HG02943 (cell line): Measurements from ENCODE around the gene RBFOX1.

Experiments
- ATAC-seq: cut with Tn5 transposase; IDR thresholded peaks from one replicate; pipeline ENCODE4 v1.9.1; 2021; ENCODE audit warnings: mild to moderate bottlenecking, low read depth, moderate library complexity; ENCODE audit not compliant: unreplicated experiment

RBFOX1 gene

GRCh38 chr16:7638306-7638705 lies 305.7 kb downstream of the RBFOX1 start:
- ATAC-seq: no peak

- no peak for ATAC-seq
These were observed 307.7 kb downstream of the RBFOX1 start for GRCh38 chr16:7640334-7640733.

- no peak for ATAC-seq
These were observed 311.5 kb downstream of the RBFOX1 start for GRCh38 chr16:7644176-7644575.

- ATAC-seq: no peak
These were observed 312.2 kb downstream of the RBFOX1 start for GRCh38 chr16:7644811-7645210.

GRCh38 chr16:7646821-7647500 lies 314.3 kb downstream of the RBFOX1 start:
- ATAC-seq: no peak

- ATAC-seq: no peak
These were observed 317.8 kb downstream of the RBFOX1 start for GRCh38 chr16:7650431-7650830.

- ATAC-seq: no peak
These were observed 319.3 kb downstream of the RBFOX1 start for GRCh38 chr16:7651803-7652570.

GRCh38 chr16:7653746-7654461 lies 321.3 kb downstream of the RBFOX1 start:
- ATAC-seq: no peak

GRCh38 chr16:7675628-7676027 lies 343.0 kb downstream of the RBFOX1 start:
- no peak for ATAC-seq

- no peak for ATAC-seq
These were observed 347.7 kb downstream of the RBFOX1 start for GRCh38 chr16:7680296-7680695.

GRCh38 chr16:7688811-7689210 lies 356.2 kb downstream of the RBFOX1 start:
- no peak for ATAC-seq

GRCh38 chr16:7689234-7689633 lies 356.6 kb downstream of the RBFOX1 start:
- no peak for ATAC-seq

- no peak for ATAC-seq
These were observed 358.9 kb downstream of the RBFOX1 start for GRCh38 chr16:7691533-7691932.

GRCh38 chr16:7703672-7704071 lies 371.0 kb downstream of the RBFOX1 start:
- no peak for ATAC-seq

- ATAC-seq: no peak
These were observed 373.2 kb downstream of the RBFOX1 start for GRCh38 chr16:7705885-7706284.

- ATAC-seq: no peak
These were observed 376.5 kb downstream of the RBFOX1 start for GRCh38 chr16:7709186-7709585.

GRCh38 chr16:7713244-7713643 lies 380.6 kb downstream of the RBFOX1 start:
- ATAC-seq: no peak

GRCh38 chr16:7714775-7715174 lies 382.1 kb downstream of the RBFOX1 start:
- ATAC-seq: no peak

GRCh38 chr16:7716660-7717550 lies 384.3 kb downstream of the RBFOX1 start:
- no peak for ATAC-seq

- ATAC-seq: no peak
These were observed 390.1 kb downstream of the RBFOX1 start for GRCh38 chr16:7722761-7723160.
